ENCODE measurements around the gene PRKAR2A. TPM values are rescaled to one million over a fixed set of nuclear protein-coding genes. Genes with fewer than 3 reads are reported as not detected.
"Not testable (repeated sequence)": the region's sequence is repeated elsewhere in the genome, so short reads cannot be mapped to it uniquely, and the experiment has no call there.

PRKAR2A gene
- total RNA-seq, 1 experiment from 2014 or later, result 7.8 TPM

GRCh38 chr3:48798998-48799397, 48.7 kb downstream of the PRKAR2A start:
- Histone ChIP-seq H3K36me3 (no peaks in the 10 kb centered on the region), H3K4me3 (no peak overlapping the region), H3K27me3 (no peaks in the 10 kb centered on the region), H3K9me3 (no peaks in the 10 kb centered on the region)
- no peak for DNase-seq

GRCh38 chr3:48797626-48798025, 50.0 kb downstream of the PRKAR2A start:
- H3K4me3 ChIP-seq, result no peak overlapping the region
- H3K36me3 ChIP-seq, result no peaks in the 10 kb centered on the region
- H3K27me3 ChIP-seq, result no peaks in the 10 kb centered on the region
- no peaks in the 10 kb centered on the region for H3K9me3 ChIP-seq
- DNase-seq, result no peak

- Histone ChIP-seq H3K4me3 (no peak overlapping the region), H3K36me3 (no peaks in the 10 kb centered on the region), H3K27me3 (no peaks in the 10 kb centered on the region), H3K9me3 (no peaks in the 10 kb centered on the region)
- DNase-seq, result no peak
Observed at GRCh38 chr3:48795997-48796732, 51.5 kb downstream of the PRKAR2A start.

GRCh38 chr3:48793484-48793883, 54.2 kb downstream of the PRKAR2A start:
- not testable (repeated sequence) for H3K36me3 ChIP-seq, H3K9me3 ChIP-seq, DNase-seq, H3K4me3 ChIP-seq, H3K27me3 ChIP-seq

GRCh38 chr3:48789665-48790064, 58.0 kb downstream of the PRKAR2A start:
- DNase-seq, result no peak
- H3K27me3 ChIP-seq, result no peaks in the 10 kb centered on the region
- H3K36me3 ChIP-seq, result no peaks in the 10 kb centered on the region; the same call in 1 of the 2 replicates
- H3K4me3 ChIP-seq, result no peak overlapping the region
- no peaks in the 10 kb centered on the region for H3K9me3 ChIP-seq

- H3K27me3 ChIP-seq, result no peaks in the 10 kb centered on the region
Observed at GRCh38 chr3:48788544-48789162, 59.0 kb downstream of the PRKAR2A start.

GRCh38 chr3:48784426-48785120, 63.1 kb downstream of the PRKAR2A start:
- H3K36me3 ChIP-seq, result peaks cover 3% of the 10 kb centered on the region
- no peak overlapping the region for H3K4me3 ChIP-seq
- no peaks in the 10 kb centered on the region for H3K9me3 ChIP-seq
- peak; percentile 32 for DNase-seq
- H3K27me3 ChIP-seq, result no peaks in the 10 kb centered on the region

More at GRCh38 chr3:48788544-48789162, 59.0 kb downstream of the PRKAR2A start:
- no peak for DNase-seq
- H3K36me3 ChIP-seq, result no peaks in the 10 kb centered on the region; the same call in 1 of the 2 replicates
- H3K4me3 ChIP-seq, result no peak overlapping the region
- H3K9me3 ChIP-seq, result no peaks in the 10 kb centered on the region

GRCh38 chr3:48783304-48783703, 64.4 kb downstream of the PRKAR2A start:
- H3K27me3 ChIP-seq, result no peaks in the 10 kb centered on the region

GRCh38 chr3:48782046-48782445, 65.6 kb downstream of the PRKAR2A start:
- Histone ChIP-seq H3K9me3 (no peaks in the 10 kb centered on the region), H3K36me3 (peaks cover 3% of the 10 kb centered on the region; the same call in 1 of the 2 replicates), H3K27me3 (no peaks in the 10 kb centered on the region), H3K4me3 (no peak overlapping the region)
- DNase-seq, result no peak

More at GRCh38 chr3:48783304-48783703, 64.4 kb downstream of the PRKAR2A start:
- DNase-seq, result no peak
- peaks cover 3% of the 10 kb centered on the region for H3K36me3 ChIP-seq
- no peak overlapping the region for H3K4me3 ChIP-seq
- H3K9me3 ChIP-seq, result no peaks in the 10 kb centered on the region

GRCh38 chr3:48778565-48778964, 69.1 kb downstream of the PRKAR2A start:
- not testable (repeated sequence) for H3K27me3 ChIP-seq, H3K4me3 ChIP-seq, H3K9me3 ChIP-seq, H3K36me3 ChIP-seq, DNase-seq

GRCh38 chr3:48776854-48777253, 70.8 kb downstream of the PRKAR2A start:
- DNase-seq, result no peak
- H3K4me3 ChIP-seq, result no peak overlapping the region
- no peaks in the 10 kb centered on the region for H3K9me3 ChIP-seq
- H3K36me3 ChIP-seq, result no peaks in the 10 kb centered on the region; the same call in 1 of the 2 replicates
- H3K27me3 ChIP-seq, result no peaks in the 10 kb centered on the region

GRCh38 chr3:48770192-48770502, 77.5 kb downstream of the PRKAR2A start:
- Histone ChIP-seq H3K27me3 (no peaks in the 10 kb centered on the region), H3K9me3 (no peaks in the 10 kb centered on the region), H3K4me3 (no peak overlapping the region), H3K36me3 (peaks cover 3% of the 10 kb centered on the region)
- DNase-seq, result no peak

GRCh38 chr3:48765376-48765775, 82.3 kb downstream of the PRKAR2A start:
- no peaks in the 10 kb centered on the region for H3K9me3 ChIP-seq
- no peak for DNase-seq
- no peak overlapping the region for H3K4me3 ChIP-seq
- 0 out of 2 replicates have a peak, but pooled peaks cover 5% of the 10 kb centered on the region for H3K36me3 ChIP-seq
- no peaks in the 10 kb centered on the region for H3K27me3 ChIP-seq

GRCh38 chr3:48762816-48763215, 84.9 kb downstream of the PRKAR2A start:
- no peak for DNase-seq
- Histone ChIP-seq H3K36me3 (0 out of 2 replicates have a peak, but pooled peaks cover 5% of the 10 kb centered on the region), H3K27me3 (no peaks in the 10 kb centered on the region), H3K9me3 (no peaks in the 10 kb centered on the region), H3K4me3 (no peak overlapping the region)

GRCh38 chr3:48759991-48760540, 87.6 kb downstream of the PRKAR2A start:
- not testable (repeated sequence) for H3K27me3 ChIP-seq, H3K4me3 ChIP-seq, H3K36me3 ChIP-seq, H3K9me3 ChIP-seq, DNase-seq

- not testable (repeated sequence) for H3K4me3 ChIP-seq, H3K27me3 ChIP-seq, DNase-seq, H3K36me3 ChIP-seq, H3K9me3 ChIP-seq
Observed at GRCh38 chr3:48759531-48759930, 88.1 kb downstream of the PRKAR2A start.

- H3K9me3 ChIP-seq, result no peaks in the 10 kb centered on the region
- H3K36me3 ChIP-seq, result 0 out of 2 replicates have a peak, but pooled peaks cover 3% of the 10 kb centered on the region
- H3K4me3 ChIP-seq, result no peak overlapping the region
- DNase-seq, result no peak
- no peaks in the 10 kb centered on the region for H3K27me3 ChIP-seq
Observed at GRCh38 chr3:48759071-48759470, 88.6 kb downstream of the PRKAR2A start.
